Activated CD4-positive, alpha-beta T cell treated with anti-CD3 and anti-CD28 coated beads for 36 hours (primary cell): Measurements from ENCODE around the gene GPC1. TPM values are rescaled to one million over a fixed set of nuclear protein-coding genes. Genes with fewer than 3 reads are reported as not detected.
A peak's percentile ranks its signal among the peaks of the same experiment; 100 is the strongest.

ENCODE experiments used
- ATAC-seq: fragments of 200-7000 bp; cut with Tn5 transposase; one replicate; pipeline ENCODE4 v1.10.0; 2021; ENCODE audit warnings: mild to moderate bottlenecking, moderate library complexity
- CTCF ChIA-PET: fragments of 350-600 bp; sonication (Branson Sonifier 250); formaldehyde crosslinking; loops from one replicate; lab custom pipeline; 2021; ENCODE audit warnings: antibody characterized with exemption; lab: Charles Lee
- POLR2A ChIA-PET: fragments of 350-600 bp; sonication (Branson Sonifier 250); formaldehyde crosslinking; loops from one replicate; lab custom pipeline; 2021; ENCODE audit warnings: antibody characterized with exemption, inconsistent platforms; lab: Charles Lee
- DNase-seq: peaks from one replicate; pipeline ENCODE4 v3.0.0-alpha.2; 2020
- H3K27ac Mint-ChIP-seq: one replicate; pipeline ENCODE4 v1.8.0; 2021; ENCODE audit warnings: mixed read lengths
- H3K27me3 Mint-ChIP-seq: one replicate; pipeline ENCODE4 v1.8.0; 2021; ENCODE audit warnings: mixed read lengths
- H3K36me3 Mint-ChIP-seq: one replicate; pipeline ENCODE4 v1.8.0; 2021; ENCODE audit warnings: low read depth, mixed read lengths
- H3K4me1 Mint-ChIP-seq: one replicate; pipeline ENCODE4 v1.8.0; 2021; ENCODE audit warnings: mixed read lengths
- H3K4me3 Mint-ChIP-seq: one replicate; pipeline ENCODE4 v1.8.0; 2021; ENCODE audit warnings: mild to moderate bottlenecking, moderate library complexity, mixed read lengths
- H3K9me3 Mint-ChIP-seq: one replicate; pipeline ENCODE4 v1.8.0; 2021; ENCODE audit warnings: low read depth, mixed read lengths
- intact Hi-C, 2 experiments: fragments of 100-400 bp; cut with DNase I in 1 of 2; cut with micrococcal nuclease in 1 of 2; formaldehyde crosslinking; loops; one replicate each; pipeline versions ENCODE4 v1.14.2 to v1.15.1; 2022 to 2024; cut with DNase I, micrococcal nuclease
- total RNA-seq, 2 experiments: library from RNA; stranded (reverse); gene quantifications; one replicate each; pipeline ENCODE4 v1.2.3, GENCODE V29; 2021

Gene GPC1
- total RNA-seq, 2 experiments from 2014 or later = 1.7 to 2.0 TPM

GRCh38 chr2:240469740-240470139, 34.3 kb downstream of the GPC1 start:
- POLR2A ChIA-PET = no interaction called here
- no peak for DNase-seq
- no peak for ATAC-seq
- H3K36me3 Mint-ChIP-seq = peaks cover 12% of the 10 kb centered on the region
- no peak overlapping the region for H3K27ac Mint-ChIP-seq
- CTCF ChIA-PET = no interaction called here
- H3K4me3 Mint-ChIP-seq = no peak overlapping the region
- no peaks in the 10 kb centered on the region for H3K4me1 Mint-ChIP-seq
- H3K9me3 Mint-ChIP-seq = peaks cover 10% of the 10 kb centered on the region
- intact Hi-C loops = no loop called here
- H3K27me3 Mint-ChIP-seq = no peaks in the 10 kb centered on the region

GRCh38 chr2:240472078-240472790, 36.8 kb downstream of the GPC1 start:
- H3K27me3 Mint-ChIP-seq = no peaks in the 10 kb centered on the region
- intact Hi-C loops = no loop called here
- peaks cover 12% of the 10 kb centered on the region for H3K9me3 Mint-ChIP-seq
- H3K4me1 Mint-ChIP-seq = no peaks in the 10 kb centered on the region
- ChIA-PET POLR2A (no interaction called here), CTCF (no interaction called here)
- H3K27ac Mint-ChIP-seq = no peak overlapping the region
- no peak overlapping the region for H3K4me3 Mint-ChIP-seq
- no peak for ATAC-seq
- no peak for DNase-seq
- H3K36me3 Mint-ChIP-seq = peaks cover 20% of the 10 kb centered on the region

- CTCF ChIA-PET = no interaction called here
- no peak overlapping the region for H3K27ac Mint-ChIP-seq
- H3K9me3 Mint-ChIP-seq = peaks cover 12% of the 10 kb centered on the region
- POLR2A ChIA-PET = no interaction called here
- DNase-seq (no peak), ATAC-seq (no peak)
- intact Hi-C loops = no loop called here
- no peak overlapping the region for H3K4me3 Mint-ChIP-seq
- peaks cover 20% of the 10 kb centered on the region for H3K36me3 Mint-ChIP-seq
- H3K4me1 Mint-ChIP-seq = no peaks in the 10 kb centered on the region
- no peaks in the 10 kb centered on the region for H3K27me3 Mint-ChIP-seq
These were observed 37.7 kb downstream of the GPC1 start for GRCh38 chr2:240473211-240473610.

GRCh38 chr2:240477916-240478315, 42.5 kb downstream of the GPC1 start:
- H3K27ac Mint-ChIP-seq = no peak overlapping the region
- peaks cover 20% of the 10 kb centered on the region for H3K36me3 Mint-ChIP-seq
- H3K9me3 Mint-ChIP-seq = peaks cover 12% of the 10 kb centered on the region

GRCh38 chr2:240478346-240479110, 43.1 kb downstream of the GPC1 start:
- peaks cover 8% of the 10 kb centered on the region for H3K9me3 Mint-ChIP-seq
- no peak for ATAC-seq

More at GRCh38 chr2:240477916-240478315, 42.5 kb downstream of the GPC1 start:
- ChIA-PET POLR2A (no interaction called here), CTCF (no interaction called here)
- no peaks in the 10 kb centered on the region for H3K27me3 Mint-ChIP-seq
- no peak overlapping the region for H3K4me3 Mint-ChIP-seq
- no peaks in the 10 kb centered on the region for H3K4me1 Mint-ChIP-seq
- DNase-seq = no peak
- ATAC-seq = no peak
- intact Hi-C loops = no loop called here

GRCh38 chr2:240479111-240479501, 43.6 kb downstream of the GPC1 start:
- Mint-ChIP-seq H3K4me3 (no peak overlapping the region), H3K36me3 (peaks cover 14% of the 10 kb centered on the region), H3K9me3 (peaks cover 5% of the 10 kb centered on the region), H3K4me1 (no peaks in the 10 kb centered on the region), H3K27me3 (no peaks in the 10 kb centered on the region), H3K27ac (no peak overlapping the region)
- ChIA-PET CTCF (no interaction called here), POLR2A (no interaction called here)
- intact Hi-C loops = no loop called here
- ATAC-seq = no peak
- DNase-seq = no peak

More at GRCh38 chr2:240478346-240479110, 43.1 kb downstream of the GPC1 start:
- CTCF ChIA-PET = no interaction called here
- Mint-ChIP-seq H3K4me3 (no peak overlapping the region), H3K27ac (no peak overlapping the region), H3K27me3 (no peaks in the 10 kb centered on the region), H3K4me1 (no peaks in the 10 kb centered on the region), H3K36me3 (peaks cover 15% of the 10 kb centered on the region)
- intact Hi-C loops = no loop called here
- POLR2A ChIA-PET = no interaction called here
- no peak for DNase-seq

- POLR2A ChIA-PET = no interaction called here
- Mint-ChIP-seq H3K27ac (no peak overlapping the region), H3K9me3 (peaks cover 2% of the 10 kb centered on the region), H3K4me3 (no peak overlapping the region), H3K36me3 (peaks cover 8% of the 10 kb centered on the region), H3K27me3 (no peaks in the 10 kb centered on the region), H3K4me1 (no peaks in the 10 kb centered on the region)
- CTCF ChIA-PET = interaction anchor here (0.7 kb wide), 1 partner anchor 264 kb away, joined by 3 read pairs; no protein-coding TSS in a partner anchor
- ATAC-seq = no peak
- peak; percentile 2 for DNase-seq
- intact Hi-C loops = no loop called here
These were observed 45.6 kb downstream of the GPC1 start for GRCh38 chr2:240480834-240481623.

- intact Hi-C loops = no loop called here
- DNase-seq (peak; percentile 2), ATAC-seq (no peak)
- Mint-ChIP-seq H3K4me3 (no peak overlapping the region), H3K36me3 (peaks cover 4% of the 10 kb centered on the region), H3K9me3 (peaks cover 2% of the 10 kb centered on the region), H3K27ac (no peak overlapping the region), H3K27me3 (no peaks in the 10 kb centered on the region), H3K4me1 (no peaks in the 10 kb centered on the region)
- CTCF ChIA-PET = no interaction called here
- POLR2A ChIA-PET = no interaction called here
These were observed 46.3 kb downstream of the GPC1 start for GRCh38 chr2:240481720-240482119.

GRCh38 chr2:240482141-240482540, 46.7 kb downstream of the GPC1 start:
- DNase-seq (no peak), ATAC-seq (no peak)
- CTCF ChIA-PET = no interaction called here
- POLR2A ChIA-PET = no interaction called here
- Mint-ChIP-seq H3K9me3 (peaks cover 5% of the 10 kb centered on the region), H3K27me3 (no peaks in the 10 kb centered on the region), H3K4me1 (no peaks in the 10 kb centered on the region), H3K27ac (no peak overlapping the region), H3K36me3 (peaks cover 7% of the 10 kb centered on the region), H3K4me3 (no peak overlapping the region)
- intact Hi-C loops = no loop called here

GRCh38 chr2:240491483-240491882, 56.0 kb downstream of the GPC1 start:
- Mint-ChIP-seq H3K4me3 (no peak overlapping the region), H3K27ac (no peak overlapping the region), H3K36me3 (peaks cover 18% of the 10 kb centered on the region), H3K4me1 (no peaks in the 10 kb centered on the region), H3K9me3 (peaks cover 42% of the 10 kb centered on the region), H3K27me3 (no peaks in the 10 kb centered on the region)
- intact Hi-C loops = no loop called here
- no peak for DNase-seq
- POLR2A ChIA-PET = no interaction called here
- CTCF ChIA-PET = no interaction called here
- ATAC-seq = no peak

GRCh38 chr2:240494194-240494793, 58.8 kb downstream of the GPC1 start:
- DNase-seq (no peak), ATAC-seq (no peak)
- Mint-ChIP-seq H3K27me3 (no peaks in the 10 kb centered on the region), H3K36me3 (peaks cover 29% of the 10 kb centered on the region), H3K27ac (no peak overlapping the region), H3K4me1 (no peaks in the 10 kb centered on the region), H3K4me3 (no peak overlapping the region), H3K9me3 (peaks cover 27% of the 10 kb centered on the region)
- POLR2A ChIA-PET = no interaction called here
- intact Hi-C loops = no loop called here
- CTCF ChIA-PET = no interaction called here
